HEK293 (cell line): ENCODE measurements around the gene KRT6A.

Experiments used
- CTCF ChIA-PET: fragments of 350-600 bp; formaldehyde crosslinking; extraction: SDS; loops from one replicate; lab custom pipeline; 2021; ENCODE audit warnings: antibody characterized with exemption; lab: Yijun Ruan, JAX
- POLR2A ChIA-PET: fragments of 300-600 bp; formaldehyde crosslinking; extraction: SDS; loops from one replicate; lab custom pipeline; 2020; ENCODE audit warnings: antibody characterized with exemption, inconsistent platforms; lab: Yijun Ruan, JAX
- H3K27ac ChIP-seq: fragments of 200-500 bp; sonication (Bioruptor generic); 2 replicates; pipeline ENCODE4 v1.5.1; 2014; ENCODE audit warnings: low read depth, low read length, control low read depth, inconsistent platforms; ENCODE audit errors: extremely low read depth
- H3K36me3 ChIP-seq, 2 experiments: fragments of 200-500 bp in 1 of 2; sonication (Bioruptor generic) in 1 of 2; 1 replicate in 1 of 2; 2 replicates in 1 of 2; pipeline ENCODE4 v1.5.1; 2014 to 2017; ENCODE audit warnings: inconsistent platforms in 2 of 2, low read length in 2 of 2; ENCODE audit not compliant: control insufficient read depth in 2 of 2, insufficient read depth in 1 of 2
- H3K4me1 ChIP-seq: fragments of 200-500 bp; sonication (Bioruptor generic); 2 replicates; pipeline ENCODE4 v1.5.1; 2014; ENCODE audit warnings: mild to moderate bottlenecking, low read length, inconsistent platforms; ENCODE audit not compliant: control insufficient read depth, insufficient read depth
- H3K4me3 ChIP-seq: 2 replicates; pipeline ENCODE4 v1.5.1; 2011; ENCODE audit warnings: low read depth, mild to moderate bottlenecking, control low read depth, low read length, moderate library complexity
- H3K9me3 ChIP-seq: fragments of 200-500 bp; sonication (Bioruptor generic); 2 replicates; pipeline ENCODE4 v1.5.1; 2014; ENCODE audit warnings: low read depth, low read length, inconsistent platforms; ENCODE audit not compliant: control insufficient read depth, insufficient read depth
- BCL6B ChIP-seq: fragments of 450-650 bp; formaldehyde crosslinking; IDR thresholded peaks from 2 replicates; pipeline ENCODE4 v1.5.1; 2017; ENCODE audit warnings: missing biosample characterization, missing genetic modification characterization
- GFI1B ChIP-seq: fragments of 450-650 bp; formaldehyde crosslinking; IDR thresholded peaks from 2 replicates; pipeline ENCODE4 v1.5.1; 2016; ENCODE audit warnings: missing biosample characterization, missing genetic modification characterization
- KLF17 ChIP-seq: fragments of 450-650 bp; formaldehyde crosslinking; IDR thresholded peaks from 2 replicates; pipeline ENCODE4 v1.5.1; 2016; ENCODE audit warnings: missing biosample characterization, missing genetic modification characterization
- MZF1 ChIP-seq: fragments of 450-650 bp; formaldehyde crosslinking; IDR thresholded peaks from 2 replicates; pipeline ENCODE4 v1.5.1; 2017; ENCODE audit warnings: missing biosample characterization, missing genetic modification characterization, borderline replicate concordance
- PRDM4 ChIP-seq: fragments of 450-650 bp; formaldehyde crosslinking; IDR thresholded peaks from 2 replicates; pipeline ENCODE4 v1.5.1; 2017; ENCODE audit warnings: missing biosample characterization, missing genetic modification characterization
- SP7 ChIP-seq: fragments of 450-650 bp; formaldehyde crosslinking; IDR thresholded peaks from 2 replicates; pipeline ENCODE4 v1.5.1; 2016; ENCODE audit warnings: missing biosample characterization, missing genetic modification characterization
- TSHZ1 ChIP-seq: fragments of 450-650 bp; formaldehyde crosslinking; IDR thresholded peaks from 2 replicates; pipeline ENCODE4 v1.5.1; 2016; ENCODE audit warnings: missing biosample characterization, missing genetic modification characterization, borderline replicate concordance
- WT1 ChIP-seq: fragments of 450-650 bp; formaldehyde crosslinking; IDR thresholded peaks from 2 replicates; pipeline ENCODE4 v1.5.1; 2016; ENCODE audit warnings: missing biosample characterization, missing genetic modification characterization
- ZBTB20 ChIP-seq: fragments of 450-650 bp; formaldehyde crosslinking; IDR thresholded peaks from 2 replicates; pipeline ENCODE4 v1.5.1; 2016; ENCODE audit warnings: missing biosample characterization, missing genetic modification characterization
- ZBTB21 ChIP-seq: fragments of 450-650 bp; formaldehyde crosslinking; IDR thresholded peaks from 2 replicates; pipeline ENCODE4 v1.5.1; 2017; ENCODE audit warnings: missing biosample characterization, missing genetic modification characterization
- ZNF184 ChIP-seq: fragments of 450-650 bp; IDR thresholded peaks from 2 replicates; pipeline ENCODE4 v1.5.1; 2018; ENCODE audit warnings: missing biosample characterization, mild to moderate bottlenecking, missing genetic modification characterization
- ZNF214 ChIP-seq: fragments of 450-650 bp; formaldehyde crosslinking; IDR thresholded peaks from 2 replicates; pipeline ENCODE4 v1.5.1; 2017; ENCODE audit warnings: missing biosample characterization, mild to moderate bottlenecking, missing genetic modification characterization, borderline replicate concordance
- ZNF24 ChIP-seq: fragments of 450-650 bp; formaldehyde crosslinking; IDR thresholded peaks from 2 replicates; pipeline ENCODE4 v1.5.1; 2016; ENCODE audit warnings: missing biosample characterization, missing genetic modification characterization
- ZNF341 ChIP-seq: fragments of 450-650 bp; formaldehyde crosslinking; IDR thresholded peaks from 2 replicates; pipeline ENCODE4; 2016; ENCODE audit warnings: low read depth, missing biosample characterization, missing genetic modification characterization
- ZNF366 ChIP-seq: fragments of 450-650 bp; formaldehyde crosslinking; conservative IDR thresholded peaks from 2 replicates; pipeline ENCODE4 v1.5.1; 2016; ENCODE audit warnings: missing biosample characterization, missing genetic modification characterization
- ZNF398 ChIP-seq: fragments of 450-650 bp; formaldehyde crosslinking; IDR thresholded peaks from 2 replicates; pipeline ENCODE4 v1.5.1; 2017; ENCODE audit warnings: missing biosample characterization, missing genetic modification characterization
- ZNF501 ChIP-seq: fragments of 450-650 bp; formaldehyde crosslinking; IDR thresholded peaks from 2 replicates; pipeline ENCODE4 v1.5.1; 2016; ENCODE audit warnings: missing biosample characterization, missing genetic modification characterization
- ZNF596 ChIP-seq: fragments of 450-650 bp; IDR thresholded peaks from 2 replicates; pipeline ENCODE4 v1.5.0; 2018; ENCODE audit warnings: missing biosample characterization, mild to moderate bottlenecking, missing genetic modification characterization, moderate library complexity
- ZNF629 ChIP-seq: fragments of 450-650 bp; formaldehyde crosslinking; IDR thresholded peaks from 2 replicates; pipeline ENCODE4 v1.5.1; 2017; ENCODE audit warnings: missing biosample characterization, missing genetic modification characterization
- ZNF654 ChIP-seq: fragments of 450-650 bp; formaldehyde crosslinking; IDR thresholded peaks from 2 replicates; pipeline ENCODE4 v1.5.1; 2016; ENCODE audit warnings: low read depth, missing biosample characterization, missing genetic modification characterization
- ZNF660 ChIP-seq: fragments of 450-650 bp; IDR thresholded peaks from 2 replicates; pipeline ENCODE4 v1.5.1; 2018; ENCODE audit warnings: missing biosample characterization, mild to moderate bottlenecking, missing genetic modification characterization
- ZNF692 ChIP-seq: fragments of 450-650 bp; formaldehyde crosslinking; IDR thresholded peaks from 2 replicates; pipeline ENCODE4 v1.5.1; 2016; ENCODE audit warnings: missing biosample characterization, missing genetic modification characterization

Gene KRT6A

GRCh38 chr12:52539821-52540173 is 46.7 kb upstream of the KRT6A start (continued):
- TF ChIP-seq ZNF214 (tag by site-specific recombination) (no peak), ZNF654 (tag by site-specific recombination) (no peak)

- Histone ChIP-seq H3K4me1 (peaks cover 19% of the 10 kb centered on the region), H3K4me3 (no peak overlapping the region), H3K36me3 (no peaks in the 10 kb centered on the region), H3K9me3 (no peaks in the 10 kb centered on the region), H3K27ac (peak overlapping the region; percentile 60; the same call in 1 of the 2 replicates)
- ChIA-PET POLR2A (no interaction called here), CTCF (interaction anchor here (0.6 to 1.5 kb wide), 7 partner anchors 18 to 401 kb away, joined by 3 to 7 read pairs (median 3); partner anchors contain the start of gene KRT8)
- peak; percentile 66; the same call in 1 of the 2 replicates for TF ChIP-seq TSHZ1
- 0 out of 2 replicates have a peak, but pooled peaks have one; percentile 11 for TF ChIP-seq ZNF184 (tag by site-specific recombination)
- TF ChIP-seq BCL6B (tag by site-specific recombination): peak; percentile 58; the same call in 1 of the 2 replicates
- TF ChIP-seq ZBTB20: peak; percentile 42; the same call in 1 of the 2 replicates
- TF ChIP-seq ZNF398 (tag by site-specific recombination): peak; percentile 95
- 0 out of 2 replicates have a peak, but pooled peaks have one; percentile 13 for TF ChIP-seq ZBTB21 (tag by site-specific recombination)
- TF ChIP-seq ZNF660 (tag by site-specific recombination): peak; percentile 71
- TF ChIP-seq MZF1: 0 out of 2 replicates have a peak, but pooled peaks have one; percentile 72
- peak; percentile 61; the same call in 1 of the 2 replicates for TF ChIP-seq KLF17
- TF ChIP-seq ZNF596 (tag by site-specific recombination): no peak
- TF ChIP-seq ZNF366: peak; percentile 59; the same call in 1 of the 2 replicates
- TF ChIP-seq ZNF24 (tag by site-specific recombination): peak; percentile 71; the same call in 1 of the 2 replicates
- peak; percentile 29; the same call in 1 of the 2 replicates for TF ChIP-seq ZNF341 (tag by site-specific recombination)
- no peak for TF ChIP-seq ZNF501 (tag by site-specific recombination)
- no peak for TF ChIP-seq GFI1B (tag by site-specific recombination)
- peak; percentile 27; the same call in 1 of the 2 replicates for TF ChIP-seq ZNF692
- TF ChIP-seq ZNF629 (tag by site-specific recombination): peak; percentile 47; the same call in 1 of the 2 replicates
- TF ChIP-seq WT1: peak; percentile 62
- TF ChIP-seq PRDM4 (tag by site-specific recombination): peak; percentile 51
- peak; percentile 25; the same call in 1 of the 2 replicates for TF ChIP-seq SP7
Measured at GRCh38 chr12:52539083-52539820, 46.2 kb upstream of the KRT6A start.
